SIG-M5 treated with dmso at 0.1 percent for 504 hours (cell line): ENCODE results near the gene GPRC5B.

Source experiments
- DNase-seq: peaks from one replicate; lab custom pipeline; 2025; ENCODE audit not compliant: unreplicated experiment; lab: John Stamatoyannopoulos, UW

GPRC5B gene, protein sequence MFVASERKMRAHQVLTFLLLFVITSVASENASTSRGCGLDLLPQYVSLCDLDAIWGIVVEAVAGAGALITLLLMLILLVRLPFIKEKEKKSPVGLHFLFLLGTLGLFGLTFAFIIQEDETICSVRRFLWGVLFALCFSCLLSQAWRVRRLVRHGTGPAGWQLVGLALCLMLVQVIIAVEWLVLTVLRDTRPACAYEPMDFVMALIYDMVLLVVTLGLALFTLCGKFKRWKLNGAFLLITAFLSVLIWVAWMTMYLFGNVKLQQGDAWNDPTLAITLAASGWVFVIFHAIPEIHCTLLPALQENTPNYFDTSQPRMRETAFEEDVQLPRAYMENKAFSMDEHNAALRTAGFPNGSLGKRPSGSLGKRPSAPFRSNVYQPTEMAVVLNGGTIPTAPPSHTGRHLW

GRCh38 chr16:19884611-19885450 lies at the start of gene GPRC5B:
Gene GPRC5B (minus strand): TSS chr16:19884848. CDS start chr16:19872845, 12,003 bp downstream.
- DNase-seq: no peak

GRCh38 chr16:19933740-19934139 lies 49.1 kb upstream of the GPRC5B start:
- DNase-seq: no peak

DNA sequence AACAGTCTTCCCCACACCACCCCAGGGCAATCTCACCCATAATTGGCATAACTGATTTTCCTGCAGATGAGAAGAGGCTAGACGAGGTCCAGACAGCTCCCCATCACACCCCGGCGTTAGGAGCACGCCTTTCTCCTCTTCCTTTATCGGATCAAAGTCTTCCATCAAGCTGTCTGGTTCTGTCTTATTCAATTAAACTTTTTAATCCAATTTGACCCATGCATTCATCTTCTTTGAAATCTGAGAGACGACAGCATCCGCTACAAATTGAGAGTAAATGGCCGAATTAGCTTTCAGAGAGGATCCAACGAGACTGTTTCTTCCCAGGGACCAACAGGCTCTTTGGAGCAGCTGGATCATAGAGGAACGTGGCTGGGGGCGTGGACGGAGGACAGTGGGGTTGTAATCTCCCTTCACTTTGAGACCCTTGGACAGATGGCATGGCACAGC lies 44.4 kb upstream of the GPRC5B start:
- no peak for DNase-seq

DNA sequence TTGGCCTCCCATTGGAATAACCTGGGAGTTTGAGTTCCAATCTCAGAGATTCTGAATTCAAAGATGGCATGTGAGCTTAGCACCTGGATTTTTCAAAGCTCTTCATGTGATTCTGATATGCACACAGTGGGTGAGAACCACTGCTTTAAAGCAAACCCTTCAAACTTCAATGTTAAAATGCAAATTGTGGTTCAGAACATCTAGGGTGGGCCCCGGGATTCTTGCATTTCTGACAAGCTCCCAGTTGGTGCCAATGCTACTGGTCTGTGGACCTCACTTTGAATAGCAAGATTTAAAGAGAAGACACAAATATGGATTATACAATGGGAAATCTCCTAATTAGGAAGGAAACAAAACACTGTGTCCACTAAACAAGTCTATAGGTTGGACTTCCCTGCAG lies 43.8 kb upstream of the GPRC5B start:
- DNase-seq: no peak

- no peak for DNase-seq
These were observed 42.1 kb upstream of the GPRC5B start for GRCh38 chr16:19926449-19927390.

DNA sequence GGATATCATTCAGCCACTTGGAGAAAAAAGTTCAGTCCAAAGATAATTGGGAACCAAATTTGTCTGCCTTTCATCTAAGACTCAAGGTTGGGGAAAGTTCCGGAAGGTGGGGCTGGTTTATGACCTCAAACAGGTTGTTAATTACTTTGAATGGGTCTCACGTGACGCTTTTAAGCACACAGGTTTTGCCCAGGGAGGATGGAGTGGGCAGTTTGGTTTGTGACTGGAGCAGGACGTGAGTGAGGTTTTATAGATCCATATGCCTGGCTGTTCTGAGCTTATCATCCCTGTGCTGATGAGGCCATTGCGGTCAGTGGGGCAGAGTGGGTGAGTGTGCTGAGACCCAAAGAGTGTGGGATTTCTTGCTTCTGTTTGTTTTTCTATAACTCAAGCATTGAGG lies 38.7 kb upstream of the GPRC5B start:
- no peak for DNase-seq

- DNase-seq: no peak
These were observed 34.5 kb upstream of the GPRC5B start for GRCh38 chr16:19919142-19919541.

DNA sequence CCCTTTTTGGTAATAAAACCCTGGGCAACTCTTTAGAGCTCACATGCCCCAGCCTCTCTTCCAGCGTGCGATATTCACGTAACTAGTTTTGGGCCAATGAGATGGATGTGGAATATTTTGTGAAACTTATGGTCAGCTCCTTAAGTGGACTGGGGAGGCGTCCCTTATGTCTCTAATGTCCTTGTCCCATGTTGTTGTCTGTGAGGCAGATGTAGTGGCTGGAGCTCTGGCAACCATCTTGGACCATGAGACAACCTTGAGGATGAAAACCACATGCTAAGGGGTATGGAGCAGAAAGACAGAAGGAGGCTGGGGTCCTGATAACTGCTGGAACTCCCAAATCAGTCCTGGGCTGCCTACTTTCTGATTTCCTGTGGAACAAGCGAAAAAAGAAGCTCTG lies 31.4 kb upstream of the GPRC5B start:
- DNase-seq: no peak

- no peak for DNase-seq
These were observed 30.2 kb upstream of the GPRC5B start for GRCh38 chr16:19914877-19915276.

DNA sequence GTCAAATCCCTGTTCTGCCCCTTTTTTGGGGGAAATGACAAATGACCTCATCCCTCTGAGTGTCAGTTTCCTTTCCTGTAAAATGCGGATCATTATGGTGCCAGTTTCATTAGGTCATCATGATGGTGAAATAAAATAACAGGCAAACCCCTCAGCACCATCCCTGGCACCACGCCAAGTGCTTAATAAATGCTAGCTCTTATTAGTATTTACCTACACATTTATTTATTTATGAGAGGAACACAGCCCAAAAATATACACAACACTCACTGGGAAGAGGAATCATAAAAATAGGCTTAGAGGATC lies 28.6 kb upstream of the GPRC5B start:
- DNase-seq: no peak

DNA sequence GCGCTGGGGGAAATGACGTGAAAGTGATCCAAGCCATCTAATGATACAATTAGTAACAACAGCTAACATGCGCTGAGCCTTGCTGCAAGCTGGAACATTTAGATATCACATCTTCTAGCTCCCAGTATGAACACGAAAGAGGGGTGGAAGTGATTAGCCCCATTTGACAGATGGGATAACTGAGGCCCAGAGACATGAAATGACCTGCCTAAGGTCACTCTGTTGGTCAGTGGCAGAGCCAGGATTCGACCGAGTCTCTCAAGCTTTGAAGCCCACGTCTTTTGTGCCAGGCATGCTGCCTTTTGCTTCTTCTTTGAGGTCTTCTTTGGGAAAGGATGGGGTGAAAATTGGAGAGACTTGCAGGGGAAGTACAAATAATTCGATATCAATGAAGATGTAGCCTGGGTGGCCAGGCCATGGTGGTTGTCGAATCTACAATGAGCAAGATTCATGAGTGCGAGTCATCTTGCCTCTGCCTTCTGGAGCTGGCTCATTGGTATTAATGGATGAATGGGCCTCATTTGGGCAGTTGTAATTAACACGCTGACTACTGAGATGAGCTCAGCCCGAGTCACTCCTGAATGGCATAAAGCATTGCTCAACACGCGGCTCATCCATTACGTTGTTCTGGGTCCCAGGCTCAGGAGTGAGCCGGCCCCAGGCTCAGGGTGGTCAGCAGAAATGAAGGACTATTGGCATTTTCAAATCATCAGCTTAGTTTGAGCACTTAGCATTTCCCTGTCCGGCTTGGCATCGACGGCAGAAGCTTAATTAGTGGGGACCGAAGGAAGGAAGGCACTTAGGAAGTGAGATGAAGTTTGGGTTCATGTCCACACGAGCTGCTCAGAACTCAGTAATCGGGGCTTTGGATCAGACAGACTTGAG lies 28.0 kb upstream of the GPRC5B start:
- no peak for DNase-seq

- DNase-seq: no peak
These were observed 27.3 kb upstream of the GPRC5B start for GRCh38 chr16:19911747-19912454.

- no peak for DNase-seq
These were observed 26.6 kb upstream of the GPRC5B start for GRCh38 chr16:19911204-19911603.

DNA sequence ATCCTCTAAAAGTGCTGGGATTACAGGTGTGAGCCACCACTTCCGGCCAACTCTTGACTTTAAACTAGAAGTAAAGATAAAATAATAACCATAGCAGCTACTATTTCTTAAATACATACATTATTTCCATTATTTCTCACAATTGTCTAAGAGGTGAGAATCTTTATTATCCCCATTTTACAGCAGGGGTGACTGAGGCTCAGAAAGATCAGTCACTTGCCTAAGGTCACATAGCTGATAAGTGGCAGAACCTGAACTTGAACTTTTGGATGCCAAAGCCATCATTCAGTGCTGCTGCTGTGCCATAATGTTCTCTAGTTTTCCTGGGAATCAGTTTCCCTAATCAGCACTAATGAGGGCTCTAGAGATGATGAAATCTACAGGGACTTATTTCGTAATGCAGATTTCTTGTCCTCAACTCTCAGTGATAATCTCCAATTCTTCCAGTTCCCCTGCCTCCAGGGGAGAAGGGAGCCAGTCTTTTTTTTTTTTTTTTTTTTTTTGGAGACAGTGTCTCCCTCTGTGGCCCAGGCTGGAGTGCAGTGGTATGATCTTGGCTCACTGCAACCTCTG lies 25.2 kb upstream of the GPRC5B start:
- DNase-seq: no peak

DNA sequence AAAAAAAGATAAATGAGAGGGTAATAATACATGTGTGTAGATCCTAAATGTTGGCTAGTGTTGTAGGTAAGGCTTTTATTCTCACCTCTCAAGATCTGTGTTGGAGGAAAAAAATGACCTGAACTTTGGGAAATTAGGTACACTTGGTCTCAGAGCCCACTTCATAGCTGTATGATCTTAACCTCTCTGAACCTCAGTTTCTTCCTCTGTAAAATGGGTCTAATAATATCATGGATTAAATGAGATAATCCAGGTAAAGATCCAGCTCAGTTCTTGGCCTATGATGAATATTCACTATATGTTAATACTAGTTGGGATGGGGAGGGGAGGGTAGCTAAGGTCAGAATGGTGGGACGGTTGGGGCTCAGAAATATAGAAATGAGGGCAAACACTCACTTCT lies 24.3 kb upstream of the GPRC5B start:
- no peak for DNase-seq

- DNase-seq: peak; percentile 73
These were observed 22.7 kb upstream of the GPRC5B start for GRCh38 chr16:19907161-19907992.

GRCh38 chr16:19901164-19901563 lies 16.5 kb upstream of the GPRC5B start:
- no peak for DNase-seq

DNA sequence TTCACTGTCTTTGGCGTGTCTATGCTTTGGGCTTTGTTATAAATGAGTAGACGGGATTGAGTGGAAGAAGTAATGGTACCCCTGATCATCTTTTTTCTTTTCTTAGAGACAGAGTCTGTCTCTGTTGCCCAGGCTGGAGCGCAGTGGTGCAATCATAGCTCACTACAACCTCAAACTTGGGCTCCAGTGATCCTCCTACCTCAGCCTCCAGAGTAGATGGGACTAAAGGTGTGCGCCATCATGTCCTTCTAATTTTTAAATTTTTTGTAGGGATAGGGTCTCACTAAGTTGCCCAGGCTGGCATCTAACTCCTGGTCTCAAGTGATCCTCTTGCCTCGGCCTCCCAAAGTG lies 14.9 kb upstream of the GPRC5B start:
- DNase-seq: no peak
